Measurements from ENCODE around the gene EXOC4.

The EXOC4 gene

DNA sequence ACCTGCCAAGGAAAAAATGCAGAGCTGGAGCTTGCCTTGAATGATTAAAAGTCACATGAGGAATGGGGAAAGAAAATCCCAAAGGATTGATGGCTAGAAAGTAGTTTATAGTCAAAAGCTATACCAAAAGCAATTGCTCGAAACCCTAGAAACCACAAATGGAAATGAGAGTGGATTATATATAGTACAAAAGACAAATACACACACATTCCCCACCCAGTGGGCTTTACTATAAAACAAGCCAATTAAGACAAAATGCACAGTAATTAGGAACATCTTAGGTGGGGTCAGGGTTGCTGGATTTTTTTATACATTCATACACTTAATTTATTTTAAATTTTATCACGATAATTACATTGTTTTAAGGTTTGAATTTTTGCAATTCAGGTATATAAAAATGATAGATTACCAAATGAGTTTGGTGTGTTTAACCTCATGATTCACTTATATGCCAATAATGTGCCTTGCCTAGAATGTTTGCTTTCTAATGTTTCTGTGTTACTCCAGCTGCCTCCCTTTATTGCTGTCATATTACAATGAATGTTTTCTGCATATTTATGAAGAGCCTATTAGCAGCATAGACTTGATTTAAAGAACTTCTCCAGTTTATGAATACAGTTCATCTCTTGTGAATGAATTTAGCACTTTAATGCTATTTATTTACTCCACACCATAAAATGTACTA lies 421.3 kb downstream of the EXOC4 start:
- TF ChIP-seq, protein P1, sequence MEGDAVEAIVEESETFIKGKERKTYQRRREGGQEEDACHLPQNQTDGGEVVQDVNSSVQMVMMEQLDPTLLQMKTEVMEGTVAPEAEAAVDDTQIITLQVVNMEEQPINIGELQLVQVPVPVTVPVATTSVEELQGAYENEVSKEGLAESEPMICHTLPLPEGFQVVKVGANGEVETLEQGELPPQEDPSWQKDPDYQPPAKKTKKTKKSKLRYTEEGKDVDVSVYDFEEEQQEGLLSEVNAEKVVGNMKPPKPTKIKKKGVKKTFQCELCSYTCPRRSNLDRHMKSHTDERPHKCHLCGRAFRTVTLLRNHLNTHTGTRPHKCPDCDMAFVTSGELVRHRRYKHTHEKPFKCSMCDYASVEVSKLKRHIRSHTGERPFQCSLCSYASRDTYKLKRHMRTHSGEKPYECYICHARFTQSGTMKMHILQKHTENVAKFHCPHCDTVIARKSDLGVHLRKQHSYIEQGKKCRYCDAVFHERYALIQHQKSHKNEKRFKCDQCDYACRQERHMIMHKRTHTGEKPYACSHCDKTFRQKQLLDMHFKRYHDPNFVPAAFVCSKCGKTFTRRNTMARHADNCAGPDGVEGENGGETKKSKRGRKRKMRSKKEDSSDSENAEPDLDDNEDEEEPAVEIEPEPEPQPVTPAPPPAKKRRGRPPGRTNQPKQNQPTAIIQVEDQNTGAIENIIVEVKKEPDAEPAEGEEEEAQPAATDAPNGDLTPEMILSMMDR (IDR thresholded peaks at IDR 0.05): no peak

DNA sequence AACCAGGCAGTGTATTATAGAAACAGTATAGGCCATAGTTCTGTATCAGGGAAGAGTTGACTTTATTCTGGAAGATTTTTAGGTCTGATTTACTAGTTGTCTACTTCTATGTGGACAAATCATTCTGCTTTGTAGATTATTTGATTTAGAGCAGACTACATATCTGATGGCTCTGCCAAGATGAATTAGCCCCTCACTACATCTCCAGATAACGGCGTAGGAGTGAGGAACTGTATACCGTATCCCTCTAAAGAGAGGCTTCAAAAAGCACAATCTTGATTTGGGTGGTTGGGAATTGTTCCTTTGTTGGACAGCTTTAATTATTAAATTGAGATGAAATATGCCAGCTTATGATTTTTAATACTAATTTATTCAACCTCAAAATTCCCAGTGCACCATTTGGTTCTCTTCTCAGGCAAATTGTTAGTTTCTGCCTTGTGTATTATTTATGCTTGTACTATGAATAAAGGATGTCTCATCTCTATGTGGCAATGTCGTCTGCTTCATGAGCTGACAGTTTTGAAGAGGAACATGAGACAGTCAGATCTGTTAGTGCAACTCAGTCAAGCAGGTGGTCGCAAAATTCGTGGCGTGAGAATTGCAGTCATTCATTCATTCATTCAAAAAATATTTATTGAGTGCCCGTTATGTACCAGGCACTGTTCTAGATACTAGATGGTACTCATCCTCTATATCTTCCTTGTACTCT lies 422.8 kb downstream of the EXOC4 start:
- TF ChIP-seq, protein P1 (IDR thresholded peaks at IDR 0.05): no peak

DNA sequence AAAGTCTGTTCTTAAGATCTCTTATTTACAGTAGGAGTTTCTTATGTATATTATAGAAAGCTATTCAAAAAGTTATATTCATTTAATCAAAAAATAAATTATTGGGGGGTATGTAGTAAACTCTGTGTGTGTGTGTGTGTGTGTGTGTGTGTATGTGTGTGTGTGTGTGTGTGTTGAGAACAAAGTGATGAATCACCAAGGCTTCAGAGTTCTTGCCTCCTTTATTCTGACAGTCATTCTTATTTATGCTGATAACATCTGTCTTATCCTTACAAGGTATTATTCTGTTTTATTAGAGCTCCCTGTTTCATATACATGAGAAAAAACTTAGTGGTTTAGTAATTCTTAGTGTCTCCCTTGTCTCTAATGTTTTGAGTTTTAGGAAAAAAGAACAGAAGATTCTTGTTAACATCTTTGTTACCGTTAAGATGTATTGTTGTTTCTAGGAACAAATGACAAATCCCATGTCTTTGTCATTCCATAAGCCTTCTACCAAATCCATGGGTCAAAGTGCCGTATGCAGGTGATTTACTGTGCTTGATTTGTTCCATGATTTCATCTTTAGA lies 424.0 kb downstream of the EXOC4 start:
- TF ChIP-seq, protein P1 (IDR thresholded peaks at IDR 0.05): no peak

DNA sequence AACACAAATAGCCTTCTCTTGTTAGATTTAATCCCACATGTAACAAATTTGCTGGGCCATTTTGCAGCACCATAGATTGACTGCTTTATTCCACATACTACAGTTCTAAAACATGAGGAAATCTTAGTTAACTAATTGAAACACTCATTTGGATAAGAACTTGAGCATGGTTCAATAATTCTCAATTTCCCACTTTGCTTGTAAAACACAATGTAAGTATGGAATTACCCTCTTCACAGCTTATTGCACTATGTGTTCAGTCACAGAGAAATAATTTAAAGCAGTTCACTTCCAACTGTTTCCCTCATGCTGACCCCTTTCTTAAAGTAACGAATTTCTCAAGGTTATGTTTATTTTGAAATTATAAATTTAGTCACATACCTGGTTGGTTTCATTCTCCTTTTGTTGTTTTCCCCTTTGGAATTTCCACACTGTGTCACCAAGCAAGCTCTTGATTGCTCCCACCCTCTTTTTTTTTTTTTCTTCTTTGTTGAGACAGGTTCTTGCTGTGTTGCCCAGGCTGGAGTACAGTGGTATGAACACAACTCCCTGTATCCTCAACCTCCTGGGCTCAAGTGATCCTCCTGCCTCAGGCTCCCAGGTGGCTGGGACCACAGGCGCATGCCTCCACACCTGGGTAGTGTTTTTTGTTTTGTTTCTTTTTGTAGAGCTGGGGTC lies 425.4 kb downstream of the EXOC4 start:
- TF ChIP-seq, protein P1 (IDR thresholded peaks at IDR 0.05): no peak

DNA sequence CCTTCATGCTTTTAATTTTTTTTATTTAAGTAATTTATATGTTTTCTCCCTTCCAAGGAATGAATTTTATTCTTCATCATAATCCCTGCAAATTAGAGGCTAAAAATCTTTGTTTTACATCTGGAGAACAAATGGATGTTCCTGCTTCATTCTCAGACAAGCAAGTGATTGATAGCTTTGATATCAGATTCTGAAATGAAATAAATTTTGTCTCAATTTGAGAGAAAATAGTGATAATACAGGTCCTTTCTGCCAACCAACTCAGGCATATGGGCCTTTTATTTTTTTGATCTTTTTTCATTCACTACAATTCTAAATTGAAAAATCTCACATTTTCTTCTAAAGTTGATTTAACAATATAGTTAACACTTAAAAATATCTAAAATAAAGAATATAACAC lies 427.1 kb downstream of the EXOC4 start:
- TF ChIP-seq, protein P1 (IDR thresholded peaks at IDR 0.05): no peak

DNA sequence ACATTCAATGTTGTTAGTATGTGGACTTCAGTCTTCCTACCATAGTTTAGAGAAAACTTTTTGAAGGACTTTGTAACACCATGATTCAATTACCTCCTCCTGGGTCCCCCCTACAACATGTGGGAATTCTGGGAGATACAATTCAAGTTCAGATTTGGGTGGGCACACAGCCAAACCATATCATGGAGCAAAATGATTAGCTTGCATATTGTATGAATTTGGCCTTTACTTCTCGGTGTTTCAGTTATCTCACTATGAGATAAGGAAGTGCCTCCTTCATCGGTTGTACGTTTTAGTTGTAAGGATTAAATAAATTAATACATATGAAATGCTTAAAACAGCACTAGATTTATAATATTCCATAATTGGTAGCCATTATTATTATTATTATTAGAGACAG lies 428.7 kb downstream of the EXOC4 start:
- TF ChIP-seq, protein P1 (IDR thresholded peaks at IDR 0.05): no peak

DNA sequence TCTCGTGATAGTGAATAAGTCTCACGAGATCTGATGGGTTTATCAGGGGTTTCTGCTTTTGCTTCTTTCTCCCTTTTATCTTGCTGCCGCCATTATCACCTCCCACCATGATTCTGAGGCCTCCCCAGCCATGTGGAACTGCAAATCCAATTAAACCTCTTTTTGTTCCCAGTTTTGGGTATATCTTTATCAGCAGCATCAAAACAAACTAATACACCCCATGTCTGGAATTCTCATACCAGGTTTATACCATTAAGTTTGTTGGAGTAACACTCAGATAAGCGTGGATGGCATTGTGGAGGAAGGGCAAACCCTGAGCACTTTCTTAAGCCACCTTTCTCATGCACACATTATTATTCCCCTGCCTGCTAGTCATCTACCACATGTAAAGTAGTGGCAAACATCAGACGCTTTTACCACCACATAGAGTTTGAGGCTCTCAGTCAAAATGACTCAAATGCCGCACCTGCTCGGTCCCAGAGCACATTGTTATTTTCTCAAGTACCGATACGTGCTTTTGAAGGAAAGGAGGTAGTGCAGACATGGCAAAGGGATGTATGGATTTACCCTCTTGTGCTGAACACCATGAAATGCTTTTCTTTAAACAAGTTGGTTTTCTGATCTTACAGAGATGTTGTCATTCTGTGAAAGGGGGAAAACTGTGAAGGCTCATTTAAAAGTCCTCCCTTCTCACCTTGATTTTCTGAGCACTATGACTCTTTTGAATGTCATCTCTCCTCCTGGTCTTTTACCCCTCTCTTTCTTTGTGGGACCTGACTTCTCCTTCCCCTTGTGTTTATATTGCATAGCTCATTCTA lies 429.7 kb downstream of the EXOC4 start:
- TF ChIP-seq, protein P1 (IDR thresholded peaks at IDR 0.05): no peak

All from LNCAP (cell line).